ENCODE results near the gene TPSB2. TPM values are rescaled to one million over a fixed set of nuclear protein-coding genes. Genes with fewer than 3 reads are reported as not detected.

Gene TPSB2
- total and polyA plus RNA-seq, 10 donors = 0.29 to 8.2 (median 1.1) TPM; not detected in 4

- Histone ChIP-seq H3K4me1 (peaks cover 0 to 7% (median 0%) of the 10 kb centered on the region in 6 donors), H3K4me3 (no peak overlapping the region), H3K9me3 (peaks cover 0 to 3% (median 0%) of the 10 kb centered on the region in 8 donors), H3K36me3 (no peaks in the 10 kb centered on the region), H3K27ac (no peak overlapping the region), H3K27me3 (replicated peaks in 1 of 7) (peaks cover 0 to 80% (median 24%) of the 10 kb centered on the region in 7 donors)
- no peak for DNase-seq
- intact Hi-C loops (cut with DNase I; ENCODE audit: low total_unique reads) = no loop called here
- TF ChIP-seq POLR2A (IDR thresholded peaks at IDR 0.05) (no peak), CTCF (IDR thresholded peaks at IDR 0.05 in 8 of 11, conservative IDR thresholded peaks at IDR 0.05 in 3 of 11) (no peak), POLR2AphosphoS5 (IDR thresholded peaks at IDR 0.05) (no peak)
- WGBS, 5 donors = 29 to 65% (median 46%) methylated on average over 10 to 19 of the region's 19 CpGs
Measured at GRCh38 chr16:1182316-1182671, 47.7 kb downstream of the TPSB2 start.

- H3K4me1 ChIP-seq = peaks cover 0 to 7% (median 0%) of the 10 kb centered on the region in 6 donors
- TF ChIP-seq POLR2AphosphoS5 (IDR thresholded peaks at IDR 0.05) (no peak), CTCF (IDR thresholded peaks at IDR 0.05 in 8 of 11, conservative IDR thresholded peaks at IDR 0.05 in 3 of 11) (no peak), POLR2A (IDR thresholded peaks at IDR 0.05) (no peak)
- no peaks in the 10 kb centered on the region for H3K36me3 ChIP-seq
- intact Hi-C loops (cut with DNase I; ENCODE audit: low total_unique reads) = no loop called here
- no peak for DNase-seq
- H3K4me3 ChIP-seq = no peak overlapping the region
- no peak overlapping the region for H3K27ac ChIP-seq
- H3K9me3 ChIP-seq = peaks cover 0 to 3% (median 0%) of the 10 kb centered on the region in 8 donors
- peaks cover 0 to 85% (median 25%) of the 10 kb centered on the region in 7 donors for H3K27me3 ChIP-seq (replicated peaks in 1 of 7)
- WGBS, 5 donors = 70 to 73% (median 71%) methylated on average over 33 to 39 of the region's 39 CpGs
Measured at GRCh38 chr16:1181404-1182315, 48.3 kb downstream of the TPSB2 start.

GRCh38 chr16:1180549-1181403 is 49.2 kb downstream of the TPSB2 start:
- 56 to 69% (median 69%) methylated on average over 17 to 38 of the region's 38 CpGs for WGBS, 5 donors
- H3K9me3 ChIP-seq = no peaks in the 10 kb centered on the region

More at GRCh38 chr16:1180549-1181403, 49.2 kb downstream of the TPSB2 start:
- Histone ChIP-seq H3K4me3 (no peak overlapping the region), H3K4me1 (peaks cover 0 to 7% (median 0%) of the 10 kb centered on the region in 6 donors), H3K27ac (no peak overlapping the region), H3K36me3 (no peaks in the 10 kb centered on the region), H3K27me3 (replicated peaks in 1 of 7) (peaks cover 0 to 92% (median 25%) of the 10 kb centered on the region in 7 donors)
- TF ChIP-seq CTCF (IDR thresholded peaks at IDR 0.05 in 8 of 11, conservative IDR thresholded peaks at IDR 0.05 in 3 of 11) (no peak), POLR2A (IDR thresholded peaks at IDR 0.05) (no peak), POLR2AphosphoS5 (IDR thresholded peaks at IDR 0.05) (no peak)
- DNase-seq = no peak
- intact Hi-C loops (cut with DNase I; ENCODE audit: low total_unique reads) = no loop called here

Other genes starting within 250 kb of the TPSB2 start
- 1 to 10 TPM in 6 of 7 donors, under 1 TPM in 1; 0.60 to 2.7 (median 1.6) TPM for gene SOX8, start 248.4 kb downstream of the TPSB2 start, total RNA-seq
- 1 to 10 TPM; 2.5 to 3.7 (median 2.7) TPM for gene SOX8, start 248.4 kb downstream of the TPSB2 start, polyA plus RNA-seq
- gene SSTR5, start 157.4 kb downstream of the TPSB2 start, total RNA-seq = not detected
- gene SSTR5, start 157.4 kb downstream of the TPSB2 start, polyA plus RNA-seq = not detected
- gene C1QTNF8, start 133.9 kb downstream of the TPSB2 start, total RNA-seq = not detected
- gene C1QTNF8, start 133.9 kb downstream of the TPSB2 start, polyA plus RNA-seq = not detected
- 1 to 10 TPM in 3 of 7 donors, under 1 TPM in 4; 0.33 to 2.1 (median 0.91) TPM for gene CACNA1H, start 77.1 kb downstream of the TPSB2 start, total RNA-seq
- 1 to 10 TPM in 1 of 3 donors, under 1 TPM in 2; 0.35 to 1.1 (median 0.39) TPM for gene CACNA1H, start 77.1 kb downstream of the TPSB2 start, polyA plus RNA-seq
- under 1 TPM in 1 of 7 donors, not detected in 6; 0.46 TPM for gene TPSG1, start 4.9 kb downstream of the TPSB2 start, total RNA-seq
- gene TPSG1, start 4.9 kb downstream of the TPSB2 start, polyA plus RNA-seq = not detected
- 10 to 100 TPM in 2 of 7 donors, 1 to 10 TPM in 3, under 1 TPM in 1, not detected in 1; 0.60 to 17.9 (median 1.8) TPM for gene TPSAB1, start 10.5 kb upstream of the TPSB2 start, total RNA-seq
- under 1 TPM; 0.26 to 0.65 (median 0.59) TPM for gene TPSAB1, start 10.5 kb upstream of the TPSB2 start, polyA plus RNA-seq
- under 1 TPM in 1 of 7 donors, not detected in 6; 0.76 TPM for gene TPSD1, start 25.9 kb upstream of the TPSB2 start, total RNA-seq
- gene TPSD1, start 25.9 kb upstream of the TPSB2 start, polyA plus RNA-seq = under 1 TPM in 1 of 3 donors, not detected in 2; 0.11 TPM
- gene UBE2I, start 79.5 kb upstream of the TPSB2 start, total RNA-seq = 100 to 1,000 TPM; 101 to 142 (median 129) TPM
- 10 to 100 TPM; 78.1 to 94.9 (median 83.7) TPM for gene UBE2I, start 79.5 kb upstream of the TPSB2 start, polyA plus RNA-seq
- gene BAIAP3, start 103.5 kb upstream of the TPSB2 start, total RNA-seq = 10 to 100 TPM in 2 of 7 donors, 1 to 10 TPM in 5; 5.0 to 15.7 (median 6.7) TPM
- gene BAIAP3, start 103.5 kb upstream of the TPSB2 start, polyA plus RNA-seq = 1 to 10 TPM; 2.7 to 7.3 (median 3.0) TPM
- gene TSR3, start 121.7 kb upstream of the TPSB2 start, total RNA-seq = 10 to 100 TPM; 31.1 to 73.1 (median 41.5) TPM
- 10 to 100 TPM; 38.0 to 65.9 (median 55.2) TPM for gene TSR3, start 121.7 kb upstream of the TPSB2 start, polyA plus RNA-seq
- 10 to 100 TPM; 60.4 to 80.6 (median 73.4) TPM for gene GNPTG, start 121.7 kb upstream of the TPSB2 start, total RNA-seq
- gene GNPTG, start 121.7 kb upstream of the TPSB2 start, polyA plus RNA-seq = 10 to 100 TPM; 55.6 to 62.8 (median 56.7) TPM
- 10 to 100 TPM; 34.8 to 80.0 (median 51.6) TPM for gene UNKL, start 184.5 kb upstream of the TPSB2 start, total RNA-seq
- 10 to 100 TPM in 1 of 3 donors, 1 to 10 TPM in 2; 6.6 to 17.1 (median 8.2) TPM for gene UNKL, start 184.5 kb upstream of the TPSB2 start, polyA plus RNA-seq
- gene UQCC4, start 190.6 kb upstream of the TPSB2 start, total RNA-seq = 10 to 100 TPM in 6 of 7 donors, 1 to 10 TPM in 1; 7.9 to 13.5 (median 10.7) TPM
- gene UQCC4, start 190.6 kb upstream of the TPSB2 start, polyA plus RNA-seq = 10 to 100 TPM; 20.9 to 33.9 (median 23.4) TPM
- gene PERCC1, start 200.9 kb upstream of the TPSB2 start, total RNA-seq = 1 to 10 TPM in 1 of 7 donors, under 1 TPM in 1, not detected in 5; 0.73 to 1.3 TPM
- gene PERCC1, start 200.9 kb upstream of the TPSB2 start, polyA plus RNA-seq = under 1 TPM in 1 of 3 donors, not detected in 2; 0.11 TPM
- gene CCDC154, start 214.4 kb upstream of the TPSB2 start, total RNA-seq = 1 to 10 TPM; 1.6 to 6.4 (median 3.8) TPM
- 10 to 100 TPM in 2 of 3 donors, 1 to 10 TPM in 1; 8.3 to 18.2 (median 10.8) TPM for gene CCDC154, start 214.4 kb upstream of the TPSB2 start, polyA plus RNA-seq
- 100 to 1,000 TPM in 6 of 7 donors, 10 to 100 TPM in 1; 76.5 to 146 (median 127) TPM for gene CLCN7, start 244.8 kb upstream of the TPSB2 start, total RNA-seq
- 100 to 1,000 TPM in 1 of 3 donors, 10 to 100 TPM in 2; 43.2 to 117 (median 59.6) TPM for gene CLCN7, start 244.8 kb upstream of the TPSB2 start, polyA plus RNA-seq